GM23338 (cell line): ENCODE results near the gene SHISAL2A. TPM values are rescaled to one million over a fixed set of nuclear protein-coding genes. Genes with fewer than 3 reads are reported as not detected.

Experiments
- ATAC-seq: fragments of 200-7000 bp; cut with Tn5 transposase; 3 replicates; pipeline ENCODE4 v1.9.1; 2020
- DNase-seq: peaks from one replicate; pipeline ENCODE4 v3.0.0-alpha.2; 2015; ENCODE audit warnings: low spot score
- H2AFZ ChIP-seq: fragments of 200-600 bp; sonication (generic); 2 replicates; pipeline ENCODE4 v1.8.0; 2016; ENCODE audit warnings: antibody characterized with exemption, mild to moderate bottlenecking, moderate library complexity
- H3F3A ChIP-seq: fragments of 200-600 bp; sonication (generic); replicated peaks from 2 replicates; pipeline ENCODE4 v1.8.0; 2017; ENCODE audit warnings: antibody characterized with exemption, mixed run types, low read depth
- H3K27ac ChIP-seq: fragments of 200-600 bp; sonication (generic); 2 replicates; pipeline ENCODE4 v1.6.1; 2016; ENCODE audit warnings: low read depth
- H3K27me3 ChIP-seq: fragments of 200-600 bp; sonication (generic); 2 replicates; pipeline ENCODE4 v1.8.0; 2016; ENCODE audit warnings: mild to moderate bottlenecking, mixed run types, moderate library complexity; ENCODE audit not compliant: insufficient read depth
- H3K36me3 ChIP-seq: fragments of 200-600 bp; sonication (generic); 2 replicates; pipeline ENCODE4 v1.8.0; 2016; ENCODE audit warnings: mild to moderate bottlenecking; ENCODE audit not compliant: insufficient read depth
- H3K4me1 ChIP-seq: fragments of 200-600 bp; sonication (generic); 2 replicates; pipeline ENCODE4 v1.8.0; 2016; ENCODE audit warnings: mild to moderate bottlenecking, moderate library complexity; ENCODE audit not compliant: insufficient read depth
- H3K4me2 ChIP-seq: fragments of 200-600 bp; sonication (generic); 2 replicates; pipeline ENCODE4 v1.7.1; 2017; ENCODE audit warnings: mixed run types
- H3K4me3 ChIP-seq: fragments of 200-600 bp; sonication (generic); 2 replicates; pipeline ENCODE4 v1.6.1; 2016; ENCODE audit warnings: mixed run types
- H3K79me2 ChIP-seq: fragments of 200-600 bp; sonication (generic); replicated peaks from 2 replicates; pipeline ENCODE4 v1.8.0; 2017; ENCODE audit warnings: mild to moderate bottlenecking; ENCODE audit not compliant: insufficient read depth
- H3K9me2 ChIP-seq: fragments of 200-600 bp; sonication (generic); 2 replicates; pipeline ENCODE4 v1.8.0; 2017; ENCODE audit not compliant: insufficient read depth
- H4K20me1 ChIP-seq: fragments of 200-600 bp; sonication (generic); replicated peaks from 2 replicates; pipeline ENCODE4 v1.8.0; 2017; ENCODE audit warnings: mild to moderate bottlenecking; ENCODE audit not compliant: insufficient read depth
- H3K27ac Mint-ChIP-seq: 2 replicates; pipeline ENCODE4 v1.8.0; 2020; ENCODE audit warnings: inconsistent platforms, mild to moderate bottlenecking, moderate library complexity, mixed read lengths
- H3K27me3 Mint-ChIP-seq: 3 replicates; pipeline ENCODE4 v1.8.0; 2022; ENCODE audit warnings: low read depth, mild to moderate bottlenecking, moderate library complexity, mixed read lengths, inconsistent platforms; ENCODE audit not compliant: insufficient read depth, poor library complexity
- H3K36me3 Mint-ChIP-seq: 3 replicates; pipeline ENCODE4 v1.8.0; 2021; ENCODE audit warnings: low read depth, mild to moderate bottlenecking, inconsistent platforms, moderate library complexity, mixed read lengths
- H3K4me1 Mint-ChIP-seq: 3 replicates; pipeline ENCODE4 v1.8.0; 2020; ENCODE audit warnings: mild to moderate bottlenecking, inconsistent platforms, mixed read lengths
- H3K4me3 Mint-ChIP-seq: 3 replicates; pipeline ENCODE4 v1.8.0; 2021; ENCODE audit warnings: moderate library complexity, mild to moderate bottlenecking, inconsistent platforms, mixed read lengths
- H3K9me3 Mint-ChIP-seq: 3 replicates; pipeline ENCODE4 v1.8.0; 2020; ENCODE audit warnings: moderate library complexity, mild to moderate bottlenecking, inconsistent platforms, mixed read lengths
- CREB1 ChIP-seq: fragments of 250-450 bp; sonication (Bioruptor Pico); IDR thresholded peaks from 2 replicates; pipeline ENCODE4 v1.5.0; 2020; ENCODE audit warnings: low read depth, mild to moderate bottlenecking, moderate library complexity
- JUNB ChIP-seq: IDR thresholded peaks from one replicate; pipeline ENCODE4 v1.6.1; 2016; ENCODE audit warnings: antibody characterized with exemption; ENCODE audit not compliant: unreplicated experiment
- ZNF331 ChIP-seq: fragments of 250-450 bp; sonication (Bioruptor Pico); IDR thresholded peaks from 2 replicates; pipeline ENCODE4 v1.5.0; 2020; ENCODE audit warnings: low read depth, mild to moderate bottlenecking, moderate library complexity
- polyA plus RNA-seq: library from polyadenylated mRNA; unstranded; fragments of >200 nt; fragmentation: Nextera tagmentation; extraction: Ambion mirVana; gene quantifications from 2 replicates; pipeline ENCODE4 v1.2.1, GENCODE V29; 2016
- total RNA-seq: library from RNA; depleted of rRNA; stranded (reverse); fragments of >200 nt; shearing (Covaris generic); gene quantifications from 2 replicates; pipeline ENCODE4 v1.2.3, GENCODE V29; 2014
- TF ChIP-seq, protein P1 (sequence below), 2 experiments: fragments of 200-600 bp in 1 of 2; sonication (generic) in 1 of 2; conservative IDR thresholded peaks; 2 replicates each; pipeline versions ENCODE4 v1.5.1 to v1.6.1; 2016 to 2017; ENCODE audit warnings: antibody characterized with exemption in 2 of 2, low read depth in 2 of 2, mild to moderate bottlenecking in 2 of 2, moderate library complexity in 1 of 2
- TF ChIP-seq, protein P2 (sequence below): IDR thresholded peaks from 2 replicates; pipeline ENCODE4 v1.6.1; 2016; ENCODE audit warnings: antibody characterized with exemption
- TF ChIP-seq, protein P3 (sequence below): IDR thresholded peaks from one replicate; pipeline ENCODE4 v1.6.1; 2018; ENCODE audit warnings: antibody characterized with exemption; ENCODE audit not compliant: unreplicated experiment
- TF ChIP-seq, protein P4 (sequence below): fragments of 250-450 bp; sonication (Bioruptor Pico); IDR thresholded peaks from 2 replicates; pipeline ENCODE4 v1.5.0; 2020; ENCODE audit warnings: mild to moderate bottlenecking, moderate library complexity

Gene SHISAL2A
- total and polyA plus RNA-seq, 2 experiments from 2014 or later: 0.10 to 1.2 TPM

DNA sequence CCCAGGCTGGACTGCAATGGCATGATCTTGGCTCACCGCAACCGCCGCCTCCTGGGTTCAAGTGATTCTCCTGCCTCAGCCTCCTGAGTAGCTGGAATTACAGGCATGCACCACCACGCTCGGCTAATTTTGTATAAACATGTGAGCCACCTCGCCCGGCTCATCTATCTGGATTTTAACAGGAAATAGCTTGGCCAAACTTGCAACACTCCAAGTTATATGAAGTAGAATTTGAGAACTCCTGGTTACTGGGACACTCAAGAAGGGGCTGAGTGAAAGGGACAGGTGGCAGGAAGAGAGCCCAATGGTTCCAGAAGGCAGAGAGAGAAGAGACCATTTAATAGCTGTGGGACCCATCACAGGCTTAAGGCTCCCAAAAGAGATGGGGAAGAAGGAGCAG is 33.7 kb upstream of the SHISAL2A start:
- no peak overlapping the region for H2AFZ ChIP-seq
- peaks cover 3% of the 10 kb centered on the region; the same call in 1 of the 3 replicates for H3K9me3 Mint-ChIP-seq
- no peak overlapping the region for H3K27ac ChIP-seq
- no peak for ATAC-seq
- no peak overlapping the region for H3K27ac Mint-ChIP-seq
- DNase-seq: no peak
- H3F3A ChIP-seq: no peaks in the 10 kb centered on the region; the same call in 1 of the 2 replicates
- no peak overlapping the region for H3K4me2 ChIP-seq
- peaks cover 10% of the 10 kb centered on the region for H3K4me1 Mint-ChIP-seq
- H3K36me3 Mint-ChIP-seq: no peaks in the 10 kb centered on the region
- H3K79me2 ChIP-seq: no peaks in the 10 kb centered on the region
- no peaks in the 10 kb centered on the region for H3K9me2 ChIP-seq
- peaks cover 42% of the 10 kb centered on the region for H3K27me3 ChIP-seq
- 0 out of 2 replicates have a peak, but pooled peaks cover 10% of the 10 kb centered on the region for H3K4me1 ChIP-seq
- TF ChIP-seq ZNF331 (CRISPR knock-in tag): no peak
- no peaks in the 10 kb centered on the region; the same call in 1 of the 2 replicates for H4K20me1 ChIP-seq
- no peak overlapping the region for H3K4me3 ChIP-seq
- no peak overlapping the region for H3K4me3 Mint-ChIP-seq
- no peaks in the 10 kb centered on the region for H3K36me3 ChIP-seq
- peaks cover 35% of the 10 kb centered on the region for H3K27me3 Mint-ChIP-seq

DNA sequence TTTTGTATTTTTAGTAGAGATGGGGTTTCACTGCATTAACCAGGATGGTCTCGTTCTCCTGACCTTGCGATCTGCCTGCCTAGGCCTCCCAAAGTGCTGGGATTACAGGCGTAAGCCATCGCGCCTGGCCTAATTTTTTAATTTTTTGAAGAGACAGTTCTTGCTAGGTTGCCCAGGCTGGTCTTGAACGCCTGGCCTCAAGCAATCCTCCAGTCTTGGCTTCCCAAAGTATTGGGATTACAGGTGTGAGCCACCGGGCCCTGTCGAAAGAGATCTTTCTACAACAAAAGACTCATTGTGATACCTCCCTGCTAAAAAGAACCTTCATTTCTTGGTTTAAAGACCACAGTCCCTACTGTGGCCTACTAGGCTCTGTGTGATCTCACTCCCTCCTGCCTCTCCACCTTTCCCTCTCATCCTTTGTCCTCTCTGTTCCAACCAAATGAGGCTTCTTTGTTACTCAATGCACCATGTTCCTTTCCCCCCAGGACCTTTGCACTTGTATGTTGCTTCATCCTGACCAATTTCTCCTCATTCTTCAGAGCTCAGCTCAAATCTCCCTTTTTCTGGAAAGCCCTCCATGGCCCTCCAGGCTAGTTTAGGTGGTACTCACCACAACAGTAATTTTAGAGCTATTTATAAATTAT is 32.3 kb upstream of the SHISAL2A start:
- H3K27me3 Mint-ChIP-seq: peaks cover 38% of the 10 kb centered on the region
- TF ChIP-seq, protein P1, sequence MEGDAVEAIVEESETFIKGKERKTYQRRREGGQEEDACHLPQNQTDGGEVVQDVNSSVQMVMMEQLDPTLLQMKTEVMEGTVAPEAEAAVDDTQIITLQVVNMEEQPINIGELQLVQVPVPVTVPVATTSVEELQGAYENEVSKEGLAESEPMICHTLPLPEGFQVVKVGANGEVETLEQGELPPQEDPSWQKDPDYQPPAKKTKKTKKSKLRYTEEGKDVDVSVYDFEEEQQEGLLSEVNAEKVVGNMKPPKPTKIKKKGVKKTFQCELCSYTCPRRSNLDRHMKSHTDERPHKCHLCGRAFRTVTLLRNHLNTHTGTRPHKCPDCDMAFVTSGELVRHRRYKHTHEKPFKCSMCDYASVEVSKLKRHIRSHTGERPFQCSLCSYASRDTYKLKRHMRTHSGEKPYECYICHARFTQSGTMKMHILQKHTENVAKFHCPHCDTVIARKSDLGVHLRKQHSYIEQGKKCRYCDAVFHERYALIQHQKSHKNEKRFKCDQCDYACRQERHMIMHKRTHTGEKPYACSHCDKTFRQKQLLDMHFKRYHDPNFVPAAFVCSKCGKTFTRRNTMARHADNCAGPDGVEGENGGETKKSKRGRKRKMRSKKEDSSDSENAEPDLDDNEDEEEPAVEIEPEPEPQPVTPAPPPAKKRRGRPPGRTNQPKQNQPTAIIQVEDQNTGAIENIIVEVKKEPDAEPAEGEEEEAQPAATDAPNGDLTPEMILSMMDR (conservative IDR thresholded peaks at IDR 0.05; ENCODE audit: low read depth in 2 of 2): no peak
- TF ChIP-seq, protein P2, sequence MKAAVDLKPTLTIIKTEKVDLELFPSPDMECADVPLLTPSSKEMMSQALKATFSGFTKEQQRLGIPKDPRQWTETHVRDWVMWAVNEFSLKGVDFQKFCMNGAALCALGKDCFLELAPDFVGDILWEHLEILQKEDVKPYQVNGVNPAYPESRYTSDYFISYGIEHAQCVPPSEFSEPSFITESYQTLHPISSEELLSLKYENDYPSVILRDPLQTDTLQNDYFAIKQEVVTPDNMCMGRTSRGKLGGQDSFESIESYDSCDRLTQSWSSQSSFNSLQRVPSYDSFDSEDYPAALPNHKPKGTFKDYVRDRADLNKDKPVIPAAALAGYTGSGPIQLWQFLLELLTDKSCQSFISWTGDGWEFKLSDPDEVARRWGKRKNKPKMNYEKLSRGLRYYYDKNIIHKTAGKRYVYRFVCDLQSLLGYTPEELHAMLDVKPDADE: no peak
- TF ChIP-seq, protein P3, sequence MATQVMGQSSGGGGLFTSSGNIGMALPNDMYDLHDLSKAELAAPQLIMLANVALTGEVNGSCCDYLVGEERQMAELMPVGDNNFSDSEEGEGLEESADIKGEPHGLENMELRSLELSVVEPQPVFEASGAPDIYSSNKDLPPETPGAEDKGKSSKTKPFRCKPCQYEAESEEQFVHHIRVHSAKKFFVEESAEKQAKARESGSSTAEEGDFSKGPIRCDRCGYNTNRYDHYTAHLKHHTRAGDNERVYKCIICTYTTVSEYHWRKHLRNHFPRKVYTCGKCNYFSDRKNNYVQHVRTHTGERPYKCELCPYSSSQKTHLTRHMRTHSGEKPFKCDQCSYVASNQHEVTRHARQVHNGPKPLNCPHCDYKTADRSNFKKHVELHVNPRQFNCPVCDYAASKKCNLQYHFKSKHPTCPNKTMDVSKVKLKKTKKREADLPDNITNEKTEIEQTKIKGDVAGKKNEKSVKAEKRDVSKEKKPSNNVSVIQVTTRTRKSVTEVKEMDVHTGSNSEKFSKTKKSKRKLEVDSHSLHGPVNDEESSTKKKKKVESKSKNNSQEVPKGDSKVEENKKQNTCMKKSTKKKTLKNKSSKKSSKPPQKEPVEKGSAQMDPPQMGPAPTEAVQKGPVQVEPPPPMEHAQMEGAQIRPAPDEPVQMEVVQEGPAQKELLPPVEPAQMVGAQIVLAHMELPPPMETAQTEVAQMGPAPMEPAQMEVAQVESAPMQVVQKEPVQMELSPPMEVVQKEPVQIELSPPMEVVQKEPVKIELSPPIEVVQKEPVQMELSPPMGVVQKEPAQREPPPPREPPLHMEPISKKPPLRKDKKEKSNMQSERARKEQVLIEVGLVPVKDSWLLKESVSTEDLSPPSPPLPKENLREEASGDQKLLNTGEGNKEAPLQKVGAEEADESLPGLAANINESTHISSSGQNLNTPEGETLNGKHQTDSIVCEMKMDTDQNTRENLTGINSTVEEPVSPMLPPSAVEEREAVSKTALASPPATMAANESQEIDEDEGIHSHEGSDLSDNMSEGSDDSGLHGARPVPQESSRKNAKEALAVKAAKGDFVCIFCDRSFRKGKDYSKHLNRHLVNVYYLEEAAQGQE: no peak
- TF ChIP-seq CREB1 (CRISPR knock-in tag) (no peak), ZNF331 (CRISPR knock-in tag) (no peak), JUNB (no peak)
- TF ChIP-seq, protein P4, sequence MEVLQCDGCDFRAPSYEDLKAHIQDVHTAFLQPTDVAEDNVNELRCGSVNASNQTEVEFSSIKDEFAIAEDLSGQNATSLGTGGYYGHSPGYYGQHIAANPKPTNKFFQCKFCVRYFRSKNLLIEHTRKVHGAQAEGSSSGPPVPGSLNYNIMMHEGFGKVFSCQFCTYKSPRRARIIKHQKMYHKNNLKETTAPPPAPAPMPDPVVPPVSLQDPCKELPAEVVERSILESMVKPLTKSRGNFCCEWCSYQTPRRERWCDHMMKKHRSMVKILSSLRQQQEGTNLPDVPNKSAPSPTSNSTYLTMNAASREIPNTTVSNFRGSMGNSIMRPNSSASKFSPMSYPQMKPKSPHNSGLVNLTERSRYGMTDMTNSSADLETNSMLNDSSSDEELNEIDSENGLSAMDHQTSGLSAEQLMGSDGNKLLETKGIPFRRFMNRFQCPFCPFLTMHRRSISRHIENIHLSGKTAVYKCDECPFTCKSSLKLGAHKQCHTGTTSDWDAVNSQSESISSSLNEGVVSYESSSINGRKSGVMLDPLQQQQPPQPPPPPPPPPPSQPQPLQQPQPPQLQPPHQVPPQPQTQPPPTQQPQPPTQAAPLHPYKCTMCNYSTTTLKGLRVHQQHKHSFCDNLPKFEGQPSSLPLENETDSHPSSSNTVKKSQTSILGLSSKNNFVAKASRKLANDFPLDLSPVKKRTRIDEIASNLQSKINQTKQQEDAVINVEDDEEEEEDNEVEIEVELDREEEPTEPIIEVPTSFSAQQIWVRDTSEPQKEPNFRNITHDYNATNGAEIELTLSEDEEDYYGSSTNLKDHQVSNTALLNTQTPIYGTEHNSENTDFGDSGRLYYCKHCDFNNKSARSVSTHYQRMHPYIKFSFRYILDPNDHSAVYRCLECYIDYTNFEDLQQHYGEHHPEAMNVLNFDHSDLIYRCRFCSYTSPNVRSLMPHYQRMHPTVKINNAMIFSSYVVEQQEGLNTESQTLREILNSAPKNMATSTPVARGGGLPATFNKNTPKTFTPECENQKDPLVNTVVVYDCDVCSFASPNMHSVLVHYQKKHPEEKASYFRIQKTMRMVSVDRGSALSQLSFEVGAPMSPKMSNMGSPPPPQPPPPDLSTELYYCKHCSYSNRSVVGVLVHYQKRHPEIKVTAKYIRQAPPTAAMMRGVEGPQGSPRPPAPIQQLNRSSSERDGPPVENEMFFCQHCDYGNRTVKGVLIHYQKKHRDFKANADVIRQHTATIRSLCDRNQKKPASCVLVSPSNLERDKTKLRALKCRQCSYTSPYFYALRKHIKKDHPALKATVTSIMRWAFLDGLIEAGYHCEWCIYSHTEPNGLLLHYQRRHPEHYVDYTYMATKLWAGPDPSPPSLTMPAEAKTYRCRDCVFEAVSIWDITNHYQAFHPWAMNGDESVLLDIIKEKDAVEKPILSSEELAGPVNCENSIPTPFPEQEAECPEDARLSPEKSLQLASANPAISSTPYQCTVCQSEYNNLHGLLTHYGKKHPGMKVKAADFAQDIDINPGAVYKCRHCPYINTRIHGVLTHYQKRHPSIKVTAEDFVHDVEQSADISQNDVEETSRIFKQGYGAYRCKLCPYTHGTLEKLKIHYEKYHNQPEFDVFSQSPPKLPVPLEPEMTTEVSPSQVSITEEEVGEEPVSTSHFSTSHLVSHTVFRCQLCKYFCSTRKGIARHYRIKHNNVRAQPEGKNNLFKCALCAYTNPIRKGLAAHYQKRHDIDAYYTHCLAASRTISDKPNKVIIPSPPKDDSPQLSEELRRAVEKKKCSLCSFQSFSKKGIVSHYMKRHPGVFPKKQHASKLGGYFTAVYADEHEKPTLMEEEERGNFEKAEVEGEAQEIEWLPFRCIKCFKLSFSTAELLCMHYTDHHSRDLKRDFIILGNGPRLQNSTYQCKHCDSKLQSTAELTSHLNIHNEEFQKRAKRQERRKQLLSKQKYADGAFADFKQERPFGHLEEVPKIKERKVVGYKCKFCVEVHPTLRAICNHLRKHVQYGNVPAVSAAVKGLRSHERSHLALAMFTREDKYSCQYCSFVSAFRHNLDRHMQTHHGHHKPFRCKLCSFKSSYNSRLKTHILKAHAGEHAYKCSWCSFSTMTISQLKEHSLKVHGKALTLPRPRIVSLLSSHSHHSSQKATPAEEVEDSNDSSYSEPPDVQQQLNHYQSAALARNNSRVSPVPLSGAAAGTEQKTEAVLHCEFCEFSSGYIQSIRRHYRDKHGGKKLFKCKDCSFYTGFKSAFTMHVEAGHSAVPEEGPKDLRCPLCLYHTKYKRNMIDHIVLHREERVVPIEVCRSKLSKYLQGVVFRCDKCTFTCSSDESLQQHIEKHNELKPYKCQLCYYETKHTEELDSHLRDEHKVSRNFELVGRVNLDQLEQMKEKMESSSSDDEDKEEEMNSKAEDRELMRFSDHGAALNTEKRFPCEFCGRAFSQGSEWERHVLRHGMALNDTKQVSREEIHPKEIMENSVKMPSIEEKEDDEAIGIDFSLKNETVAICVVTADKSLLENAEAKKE: no peak

More for the DNA sequence above, 32.3 kb upstream of the SHISAL2A start:
- no peak overlapping the region for H3K27ac Mint-ChIP-seq
- no peak overlapping the region for H3K4me3 ChIP-seq
- DNase-seq (no peak), ATAC-seq (0 out of 3 replicates have a peak, but pooled peaks have one; percentile 6)
- H3K36me3 Mint-ChIP-seq: no peaks in the 10 kb centered on the region
- H3K4me2 ChIP-seq: no peak overlapping the region
- no peaks in the 10 kb centered on the region; the same call in 1 of the 2 replicates for H3F3A ChIP-seq
- H3K9me2 ChIP-seq: no peaks in the 10 kb centered on the region
- H3K4me1 ChIP-seq: 0 out of 2 replicates have a peak, but pooled peaks cover 10% of the 10 kb centered on the region
- H4K20me1 ChIP-seq: no peaks in the 10 kb centered on the region; the same call in 1 of the 2 replicates
- no peak overlapping the region for H2AFZ ChIP-seq
- peaks cover 45% of the 10 kb centered on the region for H3K27me3 ChIP-seq
- H3K79me2 ChIP-seq: no peaks in the 10 kb centered on the region
- no peaks in the 10 kb centered on the region for H3K36me3 ChIP-seq
- H3K4me3 Mint-ChIP-seq: no peak overlapping the region
- peaks cover 3% of the 10 kb centered on the region; the same call in 1 of the 3 replicates for H3K9me3 Mint-ChIP-seq
- H3K27ac ChIP-seq: no peak overlapping the region
- peaks cover 10% of the 10 kb centered on the region for H3K4me1 Mint-ChIP-seq
